NCI-H1930 (cell line): ENCODE data around the gene DCC.
A peak's percentile ranks its signal among the peaks of the same experiment; 100 is the strongest.
"Not testable (repeated sequence)": the region's sequence is repeated elsewhere in the genome, so short reads cannot be mapped to it uniquely, and the experiment has no call there.

Source experiments
- DNase-seq, 2 experiments: peaks; one replicate each; lab custom pipeline; 2025; lab: John Stamatoyannopoulos, UW

The DCC gene

DNA sequence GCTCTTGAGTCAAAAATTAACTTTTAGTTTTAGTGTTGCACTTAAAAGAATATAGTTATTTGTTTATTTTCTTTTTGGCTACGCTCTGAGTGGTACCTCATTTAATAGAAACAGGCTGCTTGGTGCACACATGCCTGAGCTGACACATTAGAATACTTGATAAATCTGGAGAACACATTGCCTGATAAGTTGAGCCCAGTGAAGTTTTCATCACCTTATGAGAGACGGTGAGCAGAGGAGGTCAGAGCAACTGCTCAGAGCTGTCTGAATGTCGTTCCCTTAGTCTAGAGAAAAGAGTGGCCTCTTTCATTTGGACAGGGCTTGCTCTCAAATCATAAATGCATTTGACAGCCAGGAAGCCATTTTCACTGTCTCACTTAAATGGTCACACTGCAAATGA, 1168.5 kb downstream of the DCC start:
- DNase-seq: no peak

DNA sequence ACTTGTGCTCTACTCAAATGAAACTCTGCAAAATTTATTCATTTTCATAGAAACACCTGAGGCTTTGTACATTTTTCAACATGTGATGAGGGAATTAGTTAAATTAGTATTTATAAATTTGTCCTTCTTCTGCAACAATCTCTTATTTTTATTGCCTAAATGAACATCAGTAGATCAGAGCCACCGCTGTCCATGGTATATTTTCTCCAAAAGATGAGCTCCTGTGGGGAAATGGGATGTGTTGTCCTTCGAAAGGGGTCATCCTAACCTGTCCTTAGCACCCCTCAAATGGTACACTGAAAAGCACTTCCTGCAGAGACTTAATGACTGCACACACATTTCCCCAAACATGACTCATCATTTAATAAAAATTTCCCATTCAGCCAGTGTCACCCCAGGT, 1169.9 kb downstream of the DCC start:
- DNase-seq: no peak

DNA sequence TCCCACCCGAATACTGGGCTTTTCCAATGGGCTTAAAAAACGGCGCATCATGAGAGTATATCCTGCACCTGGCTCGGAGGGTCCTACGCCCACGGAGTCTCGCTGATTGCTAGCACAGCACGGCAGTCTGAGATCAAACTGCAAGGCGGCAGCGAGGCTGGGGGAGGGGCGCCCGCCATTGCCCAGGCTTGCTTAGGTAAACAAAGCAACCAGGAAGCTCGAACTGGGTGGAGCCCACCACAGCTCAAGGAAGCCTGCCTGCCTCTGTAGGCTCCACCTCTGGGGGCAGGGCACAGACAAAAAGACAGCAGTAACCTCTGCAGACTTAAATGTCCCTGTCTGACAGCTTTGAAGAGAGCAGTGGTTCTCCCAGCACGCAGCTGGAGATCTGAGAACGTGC, 1171.7 kb downstream of the DCC start:
- not testable (repeated sequence) for DNase-seq

DNA sequence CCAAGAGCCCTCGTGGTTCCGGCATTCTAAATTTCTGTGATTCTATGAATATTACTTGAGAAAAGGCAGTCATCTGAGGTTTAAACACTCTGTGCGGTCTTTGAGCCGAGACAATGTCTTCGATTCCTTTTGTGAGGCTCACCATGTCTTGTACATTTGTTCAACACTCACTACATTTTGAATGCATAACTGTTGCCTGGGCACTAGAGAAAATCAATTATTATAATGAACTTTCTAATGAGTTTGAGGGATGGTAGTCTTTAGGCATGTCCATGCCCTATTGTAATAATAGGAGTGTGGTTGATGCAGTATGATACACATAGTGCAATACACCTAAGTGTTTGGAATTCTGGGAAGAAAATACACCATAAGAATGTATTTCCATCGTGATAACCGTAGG, 1181.1 kb downstream of the DCC start:
- no peak for DNase-seq

DNA sequence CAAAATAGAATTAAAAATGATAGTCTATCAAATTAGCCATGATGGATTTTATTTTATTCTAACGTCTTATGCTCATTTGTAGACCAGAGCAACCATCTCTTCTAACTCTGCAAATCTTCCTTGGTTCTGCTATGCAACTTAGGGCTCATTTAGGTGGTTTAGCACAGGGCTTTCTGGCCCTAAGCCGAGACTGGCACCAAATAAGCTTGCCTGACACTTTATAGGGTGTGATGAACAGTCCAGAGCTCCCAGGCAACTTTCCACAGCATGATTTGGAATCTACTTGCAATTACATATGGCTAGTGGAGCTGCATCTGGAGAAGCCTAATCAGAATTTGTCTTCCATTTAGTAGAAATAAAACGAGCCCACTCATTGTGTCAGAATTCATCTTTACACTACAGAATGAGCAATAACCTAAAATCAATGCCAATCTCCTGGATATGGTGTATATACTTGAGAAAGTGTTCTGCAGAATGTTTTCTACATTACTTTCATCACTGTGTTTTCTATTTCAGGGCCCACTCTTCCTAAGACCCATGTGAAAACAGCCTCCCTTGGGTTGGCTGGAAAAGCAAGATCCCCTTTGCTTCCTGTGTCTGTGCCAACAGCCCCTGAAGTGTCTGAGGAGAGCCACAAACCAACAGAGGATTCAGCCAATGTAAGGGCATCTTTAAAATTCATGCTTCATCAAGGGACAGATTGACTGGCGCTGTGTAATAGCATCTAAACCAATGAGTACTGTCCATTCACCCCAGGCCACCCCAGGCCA, 1186.3 kb downstream of the DCC start:
- no peak for DNase-seq

DNA sequence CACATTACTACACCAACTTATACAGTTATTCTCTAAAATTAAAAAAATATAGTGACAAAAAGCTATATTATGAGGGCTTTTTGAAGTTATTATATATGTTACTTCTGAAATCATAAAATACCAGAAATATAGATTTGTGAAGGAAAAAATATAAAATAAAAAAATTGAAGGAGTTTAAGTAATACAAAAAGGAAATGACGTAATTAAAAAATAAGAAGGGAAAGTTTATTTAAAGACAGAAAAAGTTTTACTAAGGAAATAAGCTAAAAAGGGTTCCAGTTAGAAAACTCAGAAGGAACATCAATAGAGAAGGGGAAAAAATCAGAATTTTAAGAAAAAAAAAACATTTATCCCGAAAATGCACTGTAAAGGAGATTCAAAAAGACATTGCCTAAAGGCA, 1187.4 kb downstream of the DCC start:
- DNase-seq: no peak

DNA sequence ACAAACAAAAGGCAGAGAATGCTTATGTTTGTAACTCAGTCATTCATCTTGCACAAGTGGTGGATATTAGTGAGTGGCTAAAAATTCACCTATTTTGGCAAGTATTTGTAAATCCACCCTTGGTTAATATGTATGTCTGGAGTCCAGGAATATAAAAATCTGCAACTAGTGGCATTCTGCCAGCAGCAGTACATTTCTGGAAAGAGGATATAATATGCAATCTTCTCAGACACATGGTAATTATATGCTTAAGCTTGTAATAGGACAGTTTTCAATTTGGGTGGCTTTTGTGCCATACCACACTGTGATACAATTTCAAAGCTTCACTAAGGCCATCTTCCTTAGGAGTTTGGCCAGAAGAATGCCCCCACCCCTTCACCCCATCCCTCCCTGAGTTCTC, 1191.2 kb downstream of the DCC start:
- DNase-seq: no peak

DNA sequence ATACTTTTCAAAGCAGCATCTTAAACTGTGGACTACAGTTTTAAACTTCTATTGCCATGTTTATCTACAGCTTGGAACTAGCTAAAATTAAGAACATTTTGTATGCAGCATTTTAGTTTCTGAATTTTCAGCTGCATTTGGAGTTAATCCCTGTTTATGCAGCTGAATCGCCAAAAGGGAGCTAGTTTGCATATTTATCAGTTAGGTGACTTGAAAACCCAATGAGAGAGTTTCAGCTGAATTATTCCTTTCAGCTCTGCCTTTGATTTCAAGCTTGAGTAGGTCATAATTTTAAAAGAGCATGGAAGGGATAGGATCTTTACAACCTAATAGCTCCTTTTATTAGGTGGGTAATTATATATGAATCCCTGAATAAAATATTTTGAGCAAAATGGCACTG, 1191.9 kb downstream of the DCC start:
- DNase-seq: no peak

DNA sequence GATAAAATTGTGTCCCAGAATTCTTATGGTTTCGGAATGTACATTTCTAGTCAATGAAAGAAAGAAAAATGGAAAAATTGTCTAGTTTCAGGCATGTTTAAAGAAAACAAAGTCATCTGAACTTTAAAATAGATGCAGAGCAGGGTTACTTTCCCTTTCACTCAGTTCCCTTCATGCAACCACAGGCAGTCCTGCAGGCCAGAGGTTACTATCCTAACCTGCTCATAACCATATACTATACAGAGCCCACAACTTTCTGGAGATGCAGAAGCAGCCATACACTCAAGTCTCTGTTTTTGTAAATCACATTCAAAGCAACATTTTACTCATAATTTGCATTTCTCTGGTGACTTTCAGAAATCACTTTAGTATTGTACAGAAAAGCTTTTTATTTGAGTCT, 1194.2 kb downstream of the DCC start:
- DNase-seq: no peak

DNA sequence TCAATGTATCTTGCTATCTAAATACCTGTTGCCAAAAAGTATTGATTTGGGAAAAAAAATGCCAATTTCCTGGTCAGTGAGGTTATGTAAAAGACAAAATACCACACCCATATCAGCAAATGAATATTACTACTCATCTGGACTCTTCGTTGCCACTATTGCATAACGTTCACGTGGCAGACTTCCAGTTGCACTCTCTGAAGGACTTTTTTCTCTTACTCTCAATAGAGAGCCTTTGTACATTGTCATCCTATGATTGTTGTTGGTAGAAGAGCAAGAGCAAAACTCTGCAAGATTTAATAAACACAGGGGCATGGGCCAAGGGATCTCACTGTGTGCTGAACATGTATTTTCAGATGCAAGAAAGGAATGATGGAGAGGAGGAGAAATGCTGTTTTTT, 1194.7 kb downstream of the DCC start:
- DNase-seq: no peak

DNA sequence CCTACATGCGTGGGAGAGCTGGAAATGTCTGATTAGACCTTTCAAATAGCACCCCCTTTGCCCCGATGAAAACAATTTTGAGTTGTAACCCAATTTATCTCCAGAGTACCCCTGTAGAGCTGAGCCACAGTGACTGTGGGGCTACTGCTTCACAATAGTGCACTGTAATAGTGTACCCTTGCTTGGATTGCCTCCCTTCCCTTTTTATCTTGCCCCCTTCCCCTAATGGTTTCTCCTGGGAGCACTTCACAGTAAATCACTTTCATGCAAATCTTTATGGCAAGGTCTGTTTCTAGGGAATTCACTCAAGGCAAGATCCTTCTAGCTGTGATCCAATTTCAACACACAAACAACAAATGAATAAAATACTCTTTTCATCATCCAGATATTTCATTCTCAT, 1196.9 kb downstream of the DCC start:
- DNase-seq: no peak

DNA sequence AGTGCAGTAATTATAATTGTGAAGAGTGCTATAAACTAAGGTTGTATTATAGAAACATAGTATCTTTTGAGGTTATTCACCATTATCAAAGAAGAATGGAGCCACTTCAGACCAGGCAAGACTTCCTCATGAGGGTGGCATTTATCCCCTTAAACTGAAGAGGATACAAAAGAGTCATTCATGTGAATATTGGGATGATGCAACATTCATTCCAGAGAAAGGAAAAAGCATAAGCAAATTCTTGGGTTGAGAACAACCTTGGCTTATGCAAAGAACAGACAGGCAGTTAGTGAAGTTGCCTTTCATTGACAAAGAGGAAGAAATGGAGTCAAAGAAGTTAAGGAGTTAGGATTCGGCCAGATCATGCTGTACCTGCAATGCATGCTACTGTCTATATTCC, 1201.9 kb downstream of the DCC start:
- DNase-seq: no peak

DNA sequence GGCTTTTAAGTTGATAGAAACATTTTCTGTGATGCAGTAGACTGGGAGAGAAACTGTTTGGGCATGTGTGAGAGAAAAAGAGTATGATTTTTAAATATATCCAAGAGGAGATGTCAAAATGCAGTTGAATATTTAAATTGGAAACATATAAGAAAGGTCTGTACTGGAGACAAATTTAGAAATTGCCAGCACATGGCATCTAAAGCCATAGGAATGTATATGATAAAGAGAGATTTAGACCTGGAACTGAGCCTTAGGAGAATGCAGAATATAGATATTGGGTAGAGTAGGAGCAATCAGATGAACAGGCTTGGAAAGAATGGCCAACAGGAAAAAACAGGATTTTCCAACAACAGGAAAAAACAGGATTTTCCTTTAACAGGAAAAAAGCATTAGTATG, 1203.7 kb downstream of the DCC start:
- no peak for DNase-seq

DNA sequence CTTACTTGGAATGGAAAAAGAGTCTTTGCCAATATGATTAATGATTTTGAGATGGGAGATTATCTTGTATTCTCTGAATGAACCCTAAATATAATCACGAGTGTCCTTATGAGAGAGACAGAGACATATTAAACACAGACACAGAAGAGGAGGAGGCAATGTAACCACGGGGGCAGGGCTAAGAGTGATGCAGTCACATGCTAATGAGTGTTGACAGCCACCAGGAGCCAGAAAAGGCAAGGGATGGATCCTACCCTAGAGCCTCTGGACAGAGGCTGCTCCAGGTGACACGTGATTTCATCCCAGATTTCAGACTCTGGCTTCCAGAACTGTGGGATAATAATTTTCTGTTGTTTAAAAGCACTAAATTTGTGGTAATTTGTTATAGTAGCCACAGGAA, 1204.9 kb downstream of the DCC start:
- DNase-seq: no peak

DNA sequence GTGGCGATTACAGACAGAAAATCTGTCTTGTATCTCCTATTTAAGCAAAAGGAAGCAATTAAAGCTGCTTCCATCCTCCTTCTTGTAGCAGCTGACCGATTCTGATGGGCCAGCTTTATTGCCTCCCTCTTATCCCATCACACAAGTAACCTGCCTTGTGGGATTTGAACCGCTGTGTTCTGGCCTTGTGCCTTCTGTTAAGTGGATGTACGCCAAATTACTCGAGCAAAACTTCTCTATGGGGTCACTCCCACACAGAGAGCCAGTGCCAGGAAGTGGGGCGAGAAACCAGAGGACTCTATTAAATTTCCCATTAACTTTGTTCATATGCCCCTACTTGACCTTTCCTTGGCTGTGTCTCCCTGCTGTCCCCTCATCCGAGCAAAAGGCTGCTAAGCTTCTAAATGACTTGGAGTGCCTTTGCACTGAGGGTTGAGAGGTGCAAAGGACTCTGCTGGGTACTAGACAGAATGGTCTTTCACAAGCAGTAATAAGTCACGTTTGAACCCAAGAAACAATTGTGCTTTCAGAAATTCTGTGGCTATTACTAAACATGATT, 1212.0 kb downstream of the DCC start:
- DNase-seq: no peak

DNA sequence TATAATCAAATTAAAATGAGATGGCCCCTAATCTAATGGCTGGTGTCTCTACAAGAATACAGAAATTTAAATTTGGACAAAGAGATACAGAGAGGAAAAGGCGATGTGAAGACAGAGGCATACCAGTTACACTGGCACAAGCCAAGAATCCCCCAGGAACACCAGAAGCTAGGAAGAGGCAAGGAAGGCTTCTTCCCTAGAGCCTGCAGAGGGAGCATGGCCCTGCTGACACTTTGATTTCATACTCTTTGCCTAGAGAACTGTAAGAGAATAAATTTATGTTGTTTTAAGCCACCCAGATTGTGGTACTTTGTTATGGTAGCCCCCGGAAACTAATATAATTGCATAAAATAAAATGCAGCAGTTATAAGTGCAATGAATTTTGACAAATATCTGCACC, 1213.0 kb downstream of the DCC start:
- no peak for DNase-seq

DNA sequence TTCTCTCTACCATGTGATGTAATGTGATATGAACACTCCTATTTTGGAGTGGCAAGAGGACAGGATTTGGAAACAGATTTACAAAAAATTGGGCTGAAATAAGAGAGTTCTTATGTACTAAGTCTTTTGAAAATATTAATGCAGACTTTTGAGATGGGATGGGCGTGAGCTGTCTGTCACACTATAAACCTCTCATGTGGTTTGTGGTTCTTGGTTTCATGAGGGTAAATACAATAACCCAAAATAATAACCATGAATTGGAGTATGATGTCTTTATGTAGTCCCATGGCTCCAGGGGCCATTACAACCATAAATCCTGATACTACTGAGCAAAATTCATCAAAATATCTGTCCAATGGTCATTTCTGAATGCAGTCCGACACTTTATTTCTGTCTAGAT, 1216.5 kb downstream of the DCC start:
- no peak for DNase-seq

DNA sequence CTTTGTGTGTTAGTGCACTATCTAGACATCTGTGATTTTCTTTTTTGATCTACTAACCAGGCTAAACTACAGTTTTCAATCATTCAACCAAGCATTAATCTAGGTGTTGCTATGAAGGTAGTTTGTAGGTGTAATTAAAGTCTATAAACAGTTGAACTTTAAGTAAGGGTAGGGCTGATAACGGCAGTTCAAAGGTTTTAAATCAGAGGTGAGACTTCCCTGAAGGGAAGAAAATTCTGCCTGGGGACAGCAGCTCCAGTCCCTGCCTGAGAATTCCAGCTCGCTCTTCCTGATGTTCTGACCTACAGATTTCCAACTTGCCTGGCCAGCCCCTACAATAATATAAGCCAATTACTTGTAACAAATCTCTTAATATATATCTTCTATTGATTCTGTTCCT, 1220.5 kb downstream of the DCC start:
- no peak for DNase-seq

DNA sequence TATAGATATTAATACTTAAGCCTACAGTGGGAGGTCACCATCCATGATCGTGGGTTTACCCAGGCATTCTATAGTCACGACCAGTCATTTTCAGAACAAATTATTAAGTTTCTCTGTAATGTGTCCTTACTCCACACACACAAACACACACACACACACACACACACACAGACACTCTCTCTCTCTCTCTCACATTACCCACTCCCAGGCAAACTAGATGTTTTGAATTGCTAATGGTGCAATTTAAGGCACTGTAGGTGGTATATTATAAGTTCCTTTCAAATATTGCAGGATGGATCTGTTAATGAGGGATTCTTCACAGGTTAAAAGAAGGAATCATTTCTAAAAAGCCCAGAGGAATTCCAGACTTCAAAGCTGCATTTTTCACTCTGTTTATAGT, 1226.6 kb downstream of the DCC start:
- no peak for DNase-seq

DNA sequence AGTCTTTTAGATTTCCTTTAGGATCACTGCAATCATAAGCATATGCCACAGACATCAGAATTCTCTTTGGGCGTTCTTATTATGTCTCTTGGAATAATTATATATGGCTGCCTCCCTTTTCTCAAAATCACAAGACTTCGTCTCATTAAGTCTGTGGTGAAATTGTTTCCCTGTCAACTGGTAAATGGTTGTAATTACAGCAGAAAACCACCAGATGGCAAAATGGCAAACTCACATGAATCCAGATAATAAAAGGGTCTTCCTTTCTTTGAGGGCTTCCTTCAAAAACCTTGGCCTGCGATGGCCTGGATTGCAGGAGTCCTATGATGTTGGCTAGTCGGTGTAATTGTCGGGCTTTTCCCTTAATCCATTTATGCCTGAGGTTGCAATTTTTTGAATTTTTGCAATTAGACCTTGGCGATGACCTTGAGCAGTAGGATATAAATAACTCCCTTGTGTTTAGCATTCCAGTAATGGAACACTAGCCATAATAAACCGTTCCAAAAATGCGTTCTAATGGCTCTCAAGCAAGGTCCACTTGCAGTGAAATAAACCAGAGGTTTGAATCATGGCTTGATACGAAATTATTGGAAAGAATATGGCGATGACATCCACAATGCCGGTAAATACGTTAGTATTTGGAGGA, 1228.1 kb downstream of the DCC start:
- peak in 1 of 2 experiments; percentile 32 for DNase-seq
